Erythroblast (primary cell): Measurements from ENCODE around the gene PABPC1L.

Source experiments
- GATA1 ChIP-seq: IDR thresholded peaks from 2 replicates; pipeline ENCODE4 v1.6.1; 2011; ENCODE audit warnings: low read depth, mild to moderate bottlenecking, control low read depth, low read length, moderate library complexity
- POLR2A ChIP-seq: IDR thresholded peaks from 2 replicates; pipeline ENCODE4 v1.6.1; 2011; ENCODE audit warnings: mild to moderate bottlenecking, low read length

- TF ChIP-seq POLR2A (no peak), GATA1 (no peak)
These were observed at the start of gene PABPC1L for GRCh38 chr20:44909872-44910689.
